GM19452 (cell line): Measurements from ENCODE around the gene ELMO1.

Source experiments
- ATAC-seq: cut with Tn5 transposase; IDR thresholded peaks from one replicate; pipeline ENCODE4 v1.9.1; 2021; ENCODE audit not compliant: unreplicated experiment

Gene ELMO1

GRCh38 chr7:37074370-37074769 lies 374.3 kb downstream of the ELMO1 start:
- ATAC-seq, result no peak

GRCh38 chr7:37071124-37071523 lies 377.5 kb downstream of the ELMO1 start:
- no peak for ATAC-seq

GRCh38 chr7:37070471-37070870 lies 378.2 kb downstream of the ELMO1 start:
- no peak for ATAC-seq

GRCh38 chr7:37070031-37070430 lies 378.6 kb downstream of the ELMO1 start:
- ATAC-seq, result no peak

GRCh38 chr7:37069336-37069735 lies 379.3 kb downstream of the ELMO1 start:
- no peak for ATAC-seq

GRCh38 chr7:37068902-37069301 lies 379.8 kb downstream of the ELMO1 start:
- ATAC-seq, result no peak

GRCh38 chr7:37068038-37068437 lies 380.6 kb downstream of the ELMO1 start:
- no peak for ATAC-seq

- ATAC-seq, result no peak
Observed at GRCh38 chr7:37065779-37066271, 382.8 kb downstream of the ELMO1 start.

GRCh38 chr7:37062560-37062859 lies 386.2 kb downstream of the ELMO1 start:
- ATAC-seq, result no peak

GRCh38 chr7:37061849-37062559 lies 386.7 kb downstream of the ELMO1 start:
- ATAC-seq, result no peak

- ATAC-seq, result no peak
Observed at GRCh38 chr7:37056234-37056912, 392.3 kb downstream of the ELMO1 start.

GRCh38 chr7:37054624-37055241 lies 393.9 kb downstream of the ELMO1 start:
- no peak for ATAC-seq

GRCh38 chr7:37052705-37053104 lies 396.0 kb downstream of the ELMO1 start:
- no peak for ATAC-seq

- ATAC-seq, result no peak
Observed at GRCh38 chr7:37050801-37051200, 397.9 kb downstream of the ELMO1 start.

GRCh38 chr7:37048674-37049073 lies 400.0 kb downstream of the ELMO1 start:
- no peak for ATAC-seq

- ATAC-seq, result no peak
Observed at GRCh38 chr7:37047260-37047659, 401.4 kb downstream of the ELMO1 start.

GRCh38 chr7:37046531-37047079 lies 402.1 kb downstream of the ELMO1 start:
- ATAC-seq, result no peak

GRCh38 chr7:37045681-37046179 lies 402.9 kb downstream of the ELMO1 start:
- no peak for ATAC-seq

- no peak for ATAC-seq
Observed at GRCh38 chr7:37041461-37041860, 407.2 kb downstream of the ELMO1 start.

GRCh38 chr7:37040330-37040729 lies 408.3 kb downstream of the ELMO1 start:
- no peak for ATAC-seq

GRCh38 chr7:37039131-37039749 lies 409.4 kb downstream of the ELMO1 start:
- ATAC-seq, result no peak
